Activated T-helper 1 cell treated with anti-CD3 and anti-CD28 coated beads, Interleukin-12 subunit alpha, Interleukin-12 subunit beta, Interleukin-2, Interleukin-4 antibody, amounts not matched to agents 30 ng/mL and 10 ng/mL and 1 ng/mL, durations not matched to agents 14 hours and 24 hours and 36 hours (primary cell): ENCODE data around the gene MOV10L1. TPM values are rescaled to one million over a fixed set of nuclear protein-coding genes. Genes with fewer than 3 reads are reported as not detected.

Experiments used
- DNase-seq: peaks from one replicate; pipeline ENCODE4 v3.0.0; 2021; ENCODE audit warnings: low spot score
- H3K27ac Mint-ChIP-seq: one replicate; pipeline ENCODE4 v1.8.0; 2021; ENCODE audit warnings: mild to moderate bottlenecking, mixed read lengths
- H3K27me3 Mint-ChIP-seq: one replicate; pipeline ENCODE4 v1.8.0; 2022; ENCODE audit warnings: mild to moderate bottlenecking, moderate library complexity, mixed read lengths; ENCODE audit not compliant: insufficient read depth
- H3K36me3 Mint-ChIP-seq: one replicate; pipeline ENCODE4 v1.8.0; 2021; ENCODE audit warnings: low read depth, mixed read lengths
- H3K4me1 Mint-ChIP-seq: one replicate; pipeline ENCODE4 v1.8.0; 2021; ENCODE audit warnings: low read depth, mixed read lengths
- H3K4me3 Mint-ChIP-seq: one replicate; pipeline ENCODE4 v1.8.0; 2021; ENCODE audit warnings: mild to moderate bottlenecking, moderate library complexity, mixed read lengths
- H3K9me3 Mint-ChIP-seq: one replicate; pipeline ENCODE4 v1.8.0; 2021; ENCODE audit warnings: mixed read lengths
- intact Hi-C: fragments of 100-400 bp; cut with micrococcal nuclease; formaldehyde crosslinking; loops from one replicate; pipeline ENCODE4 v1.15.1; 2024
- total RNA-seq: library from RNA; stranded (reverse); gene quantifications from 2 replicates; pipeline ENCODE4 v1.2.3, GENCODE V29; 2022

MOV10L1 gene
- total RNA-seq, 1 donor from 2014 or later: not detected

DNA sequence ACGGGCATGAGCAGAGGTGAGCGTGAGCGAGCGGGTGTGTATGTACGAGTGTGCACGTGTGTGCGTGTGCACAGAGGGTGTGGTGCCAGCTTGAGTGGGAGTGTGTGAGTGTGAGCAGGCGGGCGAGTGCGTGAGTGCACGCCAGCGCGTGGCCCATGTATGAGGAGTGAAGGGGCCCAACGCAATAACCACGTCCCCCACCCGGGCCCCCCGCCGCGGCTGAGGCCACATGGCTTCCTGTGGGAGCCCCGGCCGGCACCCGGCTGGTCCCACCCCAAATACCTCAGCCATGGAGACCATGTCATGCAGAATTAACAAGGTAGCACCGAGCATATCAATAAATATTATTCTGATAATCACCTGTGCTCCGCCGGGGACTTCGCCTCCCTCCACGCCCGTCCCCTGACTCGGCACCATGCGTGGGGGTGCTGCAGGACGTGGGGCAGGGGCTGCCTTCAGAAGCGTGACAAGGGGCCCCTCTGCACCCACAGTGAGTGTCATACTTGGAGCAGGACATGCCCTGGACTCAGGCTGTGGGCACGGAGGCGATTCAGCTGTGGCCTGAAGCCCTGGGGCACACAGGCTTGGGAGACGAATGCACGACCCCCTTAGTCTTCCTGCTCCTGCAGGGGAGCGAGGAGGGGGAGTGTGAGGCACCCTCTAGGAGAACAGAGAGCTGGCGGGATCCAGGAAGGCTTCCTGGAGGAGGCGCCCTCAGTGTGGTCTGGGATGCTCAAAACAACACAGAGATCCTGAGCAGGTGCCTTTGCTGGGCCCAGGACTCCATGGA is 90.3 kb downstream of the MOV10L1 start:
- no peak overlapping the region for H3K27ac Mint-ChIP-seq
- no peaks in the 10 kb centered on the region for H3K36me3 Mint-ChIP-seq
- intact Hi-C loops: no loop called here
- H3K27me3 Mint-ChIP-seq: peaks cover 4% of the 10 kb centered on the region
- no peaks in the 10 kb centered on the region for H3K9me3 Mint-ChIP-seq
- H3K4me3 Mint-ChIP-seq: no peak overlapping the region
- H3K4me1 Mint-ChIP-seq: peaks cover 5% of the 10 kb centered on the region
- no peak for DNase-seq

DNA sequence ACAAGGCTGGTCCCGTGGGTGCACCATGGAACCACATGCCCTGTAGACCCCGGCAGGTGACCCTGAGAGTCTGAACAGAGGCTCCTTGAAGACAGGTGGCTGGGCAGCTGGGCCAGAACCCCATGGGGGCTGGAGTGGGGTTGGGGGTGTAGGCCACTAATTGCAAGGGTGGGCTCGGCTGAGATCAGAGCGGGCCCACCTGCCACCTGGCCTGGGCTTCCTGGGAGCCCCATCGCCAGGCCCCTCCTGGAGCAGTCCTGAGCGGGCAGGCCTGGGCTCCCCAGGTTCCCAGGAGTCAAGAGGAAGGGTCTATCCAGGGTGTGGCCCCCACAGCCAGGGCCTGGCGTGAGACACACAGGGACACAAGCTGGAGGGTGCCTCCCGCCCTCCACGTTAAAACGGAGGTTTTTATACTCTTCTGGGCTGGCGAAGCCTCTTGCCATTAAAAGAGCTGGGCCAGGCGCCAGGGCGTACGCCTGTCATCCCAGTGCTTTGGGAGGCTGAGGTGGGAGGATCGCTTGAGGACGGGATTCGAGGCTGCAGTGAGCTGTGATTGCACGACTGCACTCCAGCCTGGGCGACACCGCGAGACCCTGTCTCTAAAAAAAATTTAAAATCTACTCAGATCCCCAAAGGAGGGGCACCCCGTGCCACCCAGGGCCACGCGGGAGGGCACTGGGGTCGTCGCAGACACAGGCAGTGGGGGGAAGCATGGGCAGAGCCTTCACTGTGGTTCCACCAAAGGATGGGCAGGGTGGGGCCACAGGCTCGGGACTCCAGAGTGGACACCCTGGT is 91.1 kb downstream of the MOV10L1 start:
- intact Hi-C loops: no loop called here
- no peak overlapping the region for H3K27ac Mint-ChIP-seq
- no peak overlapping the region for H3K4me3 Mint-ChIP-seq
- peaks cover 5% of the 10 kb centered on the region for H3K4me1 Mint-ChIP-seq
- DNase-seq: no peak
- H3K36me3 Mint-ChIP-seq: no peaks in the 10 kb centered on the region
- peaks cover 4% of the 10 kb centered on the region for H3K27me3 Mint-ChIP-seq
- H3K9me3 Mint-ChIP-seq: no peaks in the 10 kb centered on the region

DNA sequence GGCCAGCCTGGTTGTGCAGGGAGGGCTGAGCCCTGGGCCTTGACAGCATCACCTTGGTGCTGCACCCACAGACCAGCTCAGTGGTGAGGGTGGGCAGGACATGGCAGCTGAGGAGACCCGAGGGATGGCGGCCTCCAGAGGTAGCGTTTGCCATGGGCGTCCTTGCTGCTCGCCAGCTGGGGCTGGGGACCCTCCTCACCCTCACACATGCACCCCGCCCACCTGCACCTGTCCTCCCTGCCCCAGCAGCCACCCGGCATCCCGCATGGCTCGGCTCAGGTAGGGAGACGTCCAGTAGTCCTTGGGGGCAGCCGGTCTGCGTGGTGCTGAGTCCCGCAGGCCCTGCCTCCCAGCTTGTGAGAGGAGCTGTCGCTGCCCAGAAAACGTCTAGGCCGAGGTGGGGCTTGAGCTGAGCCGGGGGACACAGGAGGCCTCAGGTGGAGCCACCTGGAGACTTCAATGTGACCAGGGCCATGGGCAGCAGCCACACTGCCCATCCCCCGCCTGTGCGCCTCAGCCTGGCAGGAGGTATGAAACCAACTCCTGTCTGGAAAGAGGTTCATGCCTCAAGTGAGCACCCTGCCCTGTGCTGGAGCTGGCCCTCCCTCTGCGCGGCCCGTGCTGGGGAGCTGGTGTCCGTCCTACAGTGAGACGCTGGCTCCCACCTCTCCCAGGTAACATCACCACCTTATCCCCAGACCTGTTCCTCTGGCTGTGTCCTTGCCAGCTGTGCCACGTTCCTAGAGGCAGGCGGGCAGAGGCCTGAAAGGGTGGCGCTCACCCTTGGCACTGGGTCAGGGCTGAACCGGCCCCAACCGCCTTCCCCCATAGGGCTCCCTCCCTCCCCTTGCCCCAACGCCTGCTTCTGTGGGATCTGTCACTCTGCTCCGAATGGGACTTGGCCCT is 92.6 kb downstream of the MOV10L1 start:
- no peak overlapping the region for H3K4me3 Mint-ChIP-seq
- peaks cover 5% of the 10 kb centered on the region for H3K4me1 Mint-ChIP-seq
- no peaks in the 10 kb centered on the region for H3K9me3 Mint-ChIP-seq
- no peaks in the 10 kb centered on the region for H3K36me3 Mint-ChIP-seq
- peaks cover 4% of the 10 kb centered on the region for H3K27me3 Mint-ChIP-seq
- no peak for DNase-seq
- no peak overlapping the region for H3K27ac Mint-ChIP-seq
- intact Hi-C loops: no loop called here

DNA sequence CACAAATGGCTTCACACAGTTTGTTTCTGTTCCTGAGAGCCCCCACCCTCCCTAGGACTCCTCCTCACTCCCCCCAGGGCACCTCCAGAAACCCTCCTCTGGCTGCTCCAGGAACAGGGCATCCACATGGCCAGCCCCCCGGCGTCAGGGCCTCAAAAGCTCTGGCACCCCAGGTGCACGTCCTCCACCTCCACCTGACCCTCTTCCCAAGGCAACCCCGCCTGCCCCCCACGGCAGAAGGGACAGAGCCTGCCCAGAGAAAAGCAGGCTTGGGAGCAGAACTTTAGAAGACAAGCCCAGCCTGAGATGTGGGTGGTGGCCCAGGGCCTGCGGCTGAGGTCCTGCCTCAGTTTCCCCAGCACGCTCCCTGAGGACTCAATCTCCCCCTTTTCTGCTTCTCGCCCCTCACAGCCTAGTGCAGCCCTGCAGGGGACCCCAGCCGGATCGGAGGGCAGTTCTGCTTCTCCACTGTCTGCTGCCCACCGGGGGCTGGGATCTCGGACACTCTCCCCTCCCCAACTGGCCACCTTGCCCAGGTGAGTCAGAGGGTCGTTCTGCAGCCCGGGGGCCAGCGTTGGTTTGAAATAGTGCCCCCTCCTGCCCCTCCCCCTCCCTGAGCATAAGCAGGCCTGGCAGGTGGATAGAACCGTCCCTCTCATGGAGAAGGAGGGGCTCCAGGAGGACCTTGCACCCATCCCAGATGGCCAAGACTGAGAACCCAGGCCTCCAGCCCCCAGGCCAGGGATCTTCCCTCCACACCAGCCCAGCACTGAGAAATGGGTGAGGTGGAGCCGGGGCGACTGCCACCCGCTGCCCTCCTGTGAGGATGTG is 93.5 kb downstream of the MOV10L1 start:
- Mint-ChIP-seq H3K4me1 (peaks cover 5% of the 10 kb centered on the region), H3K4me3 (peak overlapping the region; percentile 48), H3K27ac (no peak overlapping the region), H3K9me3 (no peaks in the 10 kb centered on the region), H3K36me3 (no peaks in the 10 kb centered on the region), H3K27me3 (peaks cover 4% of the 10 kb centered on the region)
- intact Hi-C loops: no loop called here
- DNase-seq: no peak

DNA sequence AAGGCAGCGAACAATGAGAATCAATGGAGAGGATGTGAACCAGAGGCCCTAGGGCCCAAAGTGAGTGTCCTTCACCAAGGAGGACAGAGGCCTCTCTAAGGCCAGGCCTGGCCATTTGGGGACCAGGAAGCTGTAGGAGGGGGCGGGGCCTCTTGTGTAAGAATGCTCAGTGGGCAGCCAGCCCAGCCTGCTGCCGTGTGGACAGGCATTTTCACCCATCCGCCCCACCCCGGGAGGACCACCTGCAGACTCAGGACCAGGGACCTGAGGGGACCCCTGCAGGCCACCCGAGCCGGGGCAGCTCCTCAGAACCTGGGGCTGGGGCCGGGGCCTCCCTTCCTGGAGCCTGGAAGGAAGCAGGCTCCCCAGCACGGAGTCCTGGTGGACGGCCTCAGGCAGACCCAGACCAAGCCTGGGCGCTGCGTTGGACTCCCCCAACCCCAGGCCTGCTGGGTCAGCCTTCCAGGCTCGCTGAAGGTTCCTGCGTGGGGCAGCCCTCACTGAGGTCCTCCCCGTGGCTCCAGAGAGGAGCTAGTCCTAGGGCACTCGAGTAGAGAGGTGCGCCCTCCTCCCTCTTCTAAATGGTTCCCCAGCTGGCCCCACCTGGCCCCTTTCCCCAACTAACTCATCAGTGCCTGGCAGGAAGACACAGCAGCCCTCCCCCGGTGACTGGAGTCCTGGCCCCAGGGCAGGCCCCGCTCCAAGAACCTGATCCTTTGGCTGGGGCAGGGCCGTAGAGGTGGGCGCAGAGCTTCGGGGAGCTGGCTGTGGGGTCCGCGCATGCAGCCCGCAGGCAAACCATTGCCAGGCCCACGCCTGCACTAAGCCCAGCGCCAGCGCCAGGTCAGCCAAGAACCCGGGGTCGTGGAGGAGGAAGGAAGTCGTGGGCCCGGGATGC is 94.4 kb downstream of the MOV10L1 start:
- Mint-ChIP-seq H3K4me1 (peaks cover 11% of the 10 kb centered on the region), H3K9me3 (no peaks in the 10 kb centered on the region), H3K4me3 (peak overlapping the region; percentile 76), H3K36me3 (no peaks in the 10 kb centered on the region), H3K27ac (peak overlapping the region; percentile 29), H3K27me3 (peaks cover 4% of the 10 kb centered on the region)
- intact Hi-C loops: loop anchor here (2.0 kb wide), 1 partner anchor 13 kb away; the partner anchor contains the start of gene PANX2
- no peak for DNase-seq

DNA sequence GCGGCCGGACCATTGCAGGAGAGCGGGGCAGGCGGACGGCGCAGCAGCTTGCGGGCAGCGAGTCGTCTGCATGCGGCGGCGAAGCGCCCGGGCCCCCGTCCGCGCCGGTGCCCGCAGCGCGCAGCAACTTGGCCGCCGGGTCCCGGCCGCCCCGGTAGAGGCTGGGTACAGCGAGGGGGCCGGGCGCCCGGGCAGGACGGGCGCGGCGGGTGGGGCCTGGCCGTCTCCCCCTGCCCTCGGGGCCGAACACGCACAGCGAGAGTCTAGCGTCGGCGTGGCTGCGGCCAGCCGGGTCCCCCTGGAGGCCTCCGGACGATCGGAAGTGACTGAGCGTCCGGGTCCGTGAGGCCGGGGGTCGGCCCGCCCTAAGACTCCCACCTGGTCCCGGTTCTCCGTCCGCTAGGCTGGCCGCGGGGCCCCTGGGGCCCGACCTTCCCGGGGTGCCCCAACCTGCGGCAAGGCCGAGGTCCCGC is 95.1 kb downstream of the MOV10L1 start:
- H3K36me3 Mint-ChIP-seq: no peaks in the 10 kb centered on the region
- peak overlapping the region; percentile 76 for H3K4me3 Mint-ChIP-seq
- no peak overlapping the region for H3K27ac Mint-ChIP-seq
- peaks cover 4% of the 10 kb centered on the region for H3K27me3 Mint-ChIP-seq
- DNase-seq: no peak
- intact Hi-C loops: loop anchor here (1.0 to 2.0 kb wide), 2 partner anchors 14 to 15 kb away; partner anchors contain the start of gene PANX2
- peaks cover 14% of the 10 kb centered on the region for H3K4me1 Mint-ChIP-seq
- no peaks in the 10 kb centered on the region for H3K9me3 Mint-ChIP-seq

DNA sequence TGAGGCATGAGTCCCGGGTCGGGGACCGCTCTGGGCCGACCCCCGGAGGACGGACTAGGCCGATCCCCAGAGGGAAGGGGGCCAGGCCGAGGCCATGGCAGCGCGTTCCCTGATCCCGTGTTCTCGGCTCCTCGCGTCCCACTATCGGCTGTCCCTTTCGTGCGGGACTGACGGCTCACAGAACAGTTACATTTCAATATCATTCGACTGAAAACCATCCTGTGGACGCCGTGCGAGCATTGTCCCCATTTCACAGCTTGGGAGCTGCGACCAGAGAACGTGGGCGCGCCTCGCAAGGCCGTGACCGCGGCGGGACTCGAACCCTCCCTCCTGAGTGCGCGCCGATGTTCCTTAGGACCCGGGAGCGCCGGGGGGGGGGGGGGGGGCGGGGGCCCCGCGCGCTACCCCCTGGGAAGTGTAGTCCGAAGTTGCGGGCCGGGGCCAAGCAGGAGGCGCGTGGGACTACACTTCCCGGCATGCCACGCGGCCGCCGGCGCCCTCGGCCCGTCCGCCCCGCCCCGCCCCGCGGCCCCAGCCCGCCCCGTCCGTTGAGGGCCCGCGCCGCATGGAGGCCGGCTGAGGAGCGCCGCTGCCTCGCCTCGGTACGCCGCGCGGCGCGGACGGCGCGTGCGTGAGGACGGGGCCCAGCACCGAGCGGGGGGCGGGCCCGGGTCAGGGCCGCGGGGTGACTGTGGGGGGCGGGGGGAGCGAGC is 95.7 kb downstream of the MOV10L1 start, which contains the start of gene TRABD:
Gene TRABD (plus strand): TSS at position 539 of the 713 bp plus-strand sequence. CDS start 7,148 bp downstream, outside the sequence.
- peak; percentile 84 for DNase-seq
- H3K9me3 Mint-ChIP-seq: no peaks in the 10 kb centered on the region
- H3K27me3 Mint-ChIP-seq: peaks cover 4% of the 10 kb centered on the region
- peak within 1 kb of the TSS; percentile 94 for H3K27ac Mint-ChIP-seq
- H3K4me1 Mint-ChIP-seq: peaks cover 14% of the 10 kb centered on the region
- peak within 1 kb of the TSS; percentile 96 for H3K4me3 Mint-ChIP-seq
- intact Hi-C loops: loop anchor here (1.0 to 2.0 kb wide), 2 partner anchors 15 kb away; partner anchors contain the start of gene PANX2
- no peaks in the 10 kb centered on the region for H3K36me3 Mint-ChIP-seq

DNA sequence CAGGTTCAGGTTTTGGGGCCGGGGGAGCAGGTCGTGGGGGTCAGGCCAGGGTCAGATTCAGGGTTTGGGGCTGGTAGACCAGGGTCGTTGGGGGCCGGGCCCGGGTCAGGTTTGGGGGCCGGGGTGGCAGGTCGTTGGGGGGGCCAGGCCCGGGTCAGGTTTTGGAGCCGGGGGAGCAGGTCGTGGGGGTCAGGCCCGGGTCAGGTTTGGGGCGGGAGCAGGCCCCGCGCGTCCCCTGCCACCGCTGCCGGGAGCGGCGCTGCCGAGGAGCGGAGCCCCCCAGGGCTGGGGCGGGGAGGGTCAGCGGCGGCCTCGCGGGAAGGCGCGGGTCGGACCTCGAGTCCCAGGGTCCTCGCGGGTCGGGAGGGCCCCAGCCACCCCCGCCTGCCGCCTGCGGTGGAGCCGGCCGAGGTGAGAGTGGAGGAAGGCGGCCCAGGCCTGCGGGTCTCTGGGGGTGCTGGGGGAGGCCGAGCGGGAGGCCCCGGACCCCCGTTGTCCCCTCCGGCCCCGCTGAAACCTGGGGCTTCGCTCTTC is 96.4 kb downstream of the MOV10L1 start:
- Mint-ChIP-seq H3K4me3 (peak overlapping the region; percentile 96), H3K9me3 (no peaks in the 10 kb centered on the region), H3K36me3 (peaks cover 1% of the 10 kb centered on the region), H3K27me3 (peaks cover 4% of the 10 kb centered on the region), H3K27ac (peak overlapping the region; percentile 94), H3K4me1 (peaks cover 17% of the 10 kb centered on the region)
- intact Hi-C loops: no loop called here
- no peak for DNase-seq

DNA sequence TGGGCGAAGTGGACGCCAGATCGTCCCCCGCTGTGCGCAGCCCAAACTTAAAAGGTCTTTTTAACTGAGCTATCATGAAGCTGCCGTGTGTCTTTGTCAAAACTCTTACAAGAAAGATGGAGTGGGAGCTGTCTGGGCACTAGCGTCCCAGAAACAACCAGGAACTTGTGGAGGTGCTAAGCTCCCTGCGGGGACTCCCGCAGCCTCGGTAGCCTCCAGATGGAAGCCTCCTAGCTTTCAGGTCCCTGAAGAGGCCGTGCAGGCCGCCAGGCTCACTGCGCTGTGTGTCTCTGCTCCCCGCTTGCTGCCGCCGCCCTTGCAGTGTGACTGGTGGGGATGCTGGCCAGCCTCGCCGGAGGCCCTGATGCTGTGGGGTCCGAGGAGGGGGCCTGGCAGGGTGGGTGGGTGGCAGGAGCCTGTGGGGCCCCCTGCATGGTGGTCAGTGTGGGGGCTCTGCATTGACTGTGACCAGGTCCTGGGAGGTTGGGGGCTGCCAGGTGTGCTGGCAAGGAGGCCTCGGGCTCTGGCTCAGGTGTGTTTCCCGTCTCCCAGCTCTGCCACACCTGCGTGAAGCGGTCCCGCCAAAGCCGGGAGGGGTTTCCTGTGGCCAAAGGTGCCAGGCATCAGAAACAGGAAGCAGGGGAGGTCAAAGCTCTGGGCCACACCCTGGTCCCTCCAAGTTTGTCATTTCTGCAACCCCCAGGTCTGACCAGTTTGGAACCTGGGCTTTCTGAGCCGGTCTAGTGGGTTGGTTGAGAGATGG is 97.1 kb downstream of the MOV10L1 start:
- Mint-ChIP-seq H3K36me3 (peaks cover 4% of the 10 kb centered on the region), H3K27ac (peak overlapping the region; percentile 94), H3K9me3 (no peaks in the 10 kb centered on the region), H3K4me3 (peak overlapping the region; percentile 96), H3K27me3 (peaks cover 4% of the 10 kb centered on the region), H3K4me1 (peaks cover 24% of the 10 kb centered on the region)
- DNase-seq: no peak
- intact Hi-C loops: no loop called here

DNA sequence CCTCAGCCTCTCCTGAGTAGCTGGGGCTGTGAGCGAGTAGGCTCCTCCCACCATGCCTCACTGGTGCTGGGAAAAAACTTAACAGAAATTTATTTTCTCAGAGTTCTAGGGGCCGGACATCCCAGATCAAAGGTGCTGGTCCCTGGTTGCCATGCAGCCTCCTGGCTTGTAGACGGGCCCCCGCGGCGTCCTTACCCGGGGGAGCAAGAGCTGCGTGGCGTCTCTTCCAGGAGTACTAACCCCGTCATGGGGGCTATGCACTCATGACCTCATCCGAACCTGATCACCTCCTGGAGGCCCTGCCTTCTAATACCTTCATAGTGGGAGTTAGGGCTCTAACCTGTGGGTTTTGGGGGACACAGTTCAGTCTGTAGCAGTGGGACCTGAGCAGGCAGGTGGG is 98.5 kb downstream of the MOV10L1 start:
- peaks cover 4% of the 10 kb centered on the region for H3K27me3 Mint-ChIP-seq
- intact Hi-C loops: no loop called here
- H3K4me3 Mint-ChIP-seq: peak overlapping the region; percentile 87
- DNase-seq: no peak
- peaks cover 8% of the 10 kb centered on the region for H3K36me3 Mint-ChIP-seq
- H3K27ac Mint-ChIP-seq: no peak overlapping the region
- peaks cover 32% of the 10 kb centered on the region for H3K4me1 Mint-ChIP-seq
- no peaks in the 10 kb centered on the region for H3K9me3 Mint-ChIP-seq
